Panc1 (cell line): Measurements from ENCODE around the gene LMAN1L. TPM values are rescaled to one million over a fixed set of nuclear protein-coding genes. Genes with fewer than 3 reads are reported as not detected.
A peak's percentile ranks its signal among the peaks of the same experiment; 100 is the strongest.

Experiments
- ATAC-seq: fragments of 200-7000 bp; cut with Tn5 transposase; 2 replicates; pipeline ENCODE4 v1.9.1; 2020; ENCODE audit warnings: mild to moderate bottlenecking, moderate library complexity
- BruUV-seq: library from RNA; stranded (reverse); fragments of 400-500 nt; replicated peaks from 2 replicates; lab custom pipeline; 2021; lab: Mats Ljungman, UMichigan
- CTCF ChIA-PET: fragments of 300-600 bp; sonication (Branson Sonifier 250); formaldehyde crosslinking; loops from one replicate; lab custom pipeline; 2022; ENCODE audit warnings: antibody characterized with exemption; lab: Charles Lee
- POLR2A ChIA-PET: fragments of 300-600 bp; sonication (Branson Sonifier 250); formaldehyde crosslinking; loops from one replicate; lab custom pipeline; 2022; ENCODE audit warnings: antibody characterized with exemption; lab: Charles Lee
- DNase-seq: peaks from one replicate; pipeline ENCODE4 v3.0.0-alpha.2; 2010; ENCODE audit warnings: low read depth, low spot score
- H3K27ac ChIP-seq: 2 replicates; pipeline ENCODE4 v1.5.1; 2011; ENCODE audit warnings: mild to moderate bottlenecking, low read length, inconsistent platforms
- H3K27me3 ChIP-seq: fragments of 200-500 bp; sonication (Bioruptor generic); 2 replicates; pipeline ENCODE4 v1.6.0; 2014; ENCODE audit warnings: low read length, inconsistent platforms; ENCODE audit not compliant: control insufficient read depth, insufficient read depth
- H3K36me3 ChIP-seq: fragments of 200-500 bp; sonication (Bioruptor generic); 2 replicates; pipeline ENCODE4 v1.5.1; 2014; ENCODE audit warnings: inconsistent platforms, mild to moderate bottlenecking, low read length, moderate library complexity; ENCODE audit not compliant: control insufficient read depth, insufficient read depth
- H3K4me1 ChIP-seq: 2 replicates; pipeline ENCODE4 v1.5.1; 2011; ENCODE audit warnings: inconsistent platforms, mild to moderate bottlenecking, low read length, moderate library complexity; ENCODE audit not compliant: control insufficient read depth, insufficient read depth
- H3K4me3 ChIP-seq, 2 experiments: 2 replicates each; pipeline ENCODE4 v1.5.1; 2011 to 2012; ENCODE audit warnings: low read depth in 2 of 2, low read length in 2 of 2, mild to moderate bottlenecking in 2 of 2, inconsistent platforms in 1 of 2, moderate library complexity in 1 of 2
- H3K9me3 ChIP-seq: fragments of 200-500 bp; sonication (Bioruptor generic); 2 replicates; pipeline ENCODE4 v1.5.1; 2014; ENCODE audit warnings: low read depth, mild to moderate bottlenecking, inconsistent platforms, low read length, moderate library complexity; ENCODE audit not compliant: control insufficient read depth, insufficient read depth
- CTCF ChIP-seq: fragments of 450-650 bp; IDR thresholded peaks from 2 replicates; pipeline ENCODE4 v1.5.1; 2017; ENCODE audit warnings: mild to moderate bottlenecking
- POLR2AphosphoS5 ChIP-seq: IDR thresholded peaks from 2 replicates; pipeline ENCODE4 v1.6.1; 2012; ENCODE audit warnings: mild to moderate bottlenecking, low read depth, low read length, moderate library complexity
- SIN3A ChIP-seq: IDR thresholded peaks from 2 replicates; pipeline ENCODE4 v1.6.1; 2012; ENCODE audit warnings: low read depth, mild to moderate bottlenecking, low read length, moderate library complexity, borderline replicate concordance; ENCODE audit not compliant: insufficient read depth
- TCF7L2 ChIP-seq: IDR thresholded peaks from 2 replicates; pipeline ENCODE4 v1.6.1; 2011; ENCODE audit warnings: mild to moderate bottlenecking, low read depth, low read length, inconsistent platforms
- in situ Hi-C: cut with HindIII; loops from 2 replicates; pipeline ENCODE4 v1.10.0; 2016; ENCODE audit warnings: low sequenced_read_pairs, low pct_unique_long_range_greater_than_20kb
- intact Hi-C: fragments of 100-400 bp; cut with micrococcal nuclease; formaldehyde crosslinking; loops from one replicate; pipeline ENCODE4 v1.10.0; 2022; ENCODE audit not compliant: unreplicated experiment
- total RNA-seq: library from RNA; stranded (reverse); gene quantifications from one replicate; pipeline ENCODE4 v1.2.1, GENCODE V29; 2021; ENCODE audit not compliant: unreplicated experiment
- TF ChIP-seq, protein P1 (sequence below), 2 experiments: IDR thresholded peaks; 2 replicates each; pipeline ENCODE4 v1.6.1; 2011 to 2012; ENCODE audit warnings: low read depth in 2 of 2, control low read depth in 1 of 2, low read length in 1 of 2, mild to moderate bottlenecking in 1 of 2, moderate library complexity in 1 of 2; ENCODE audit not compliant: insufficient read depth in 1 of 2

The LMAN1L gene
- total RNA-seq, 1 experiment from 2014 or later = not detected

DNA sequence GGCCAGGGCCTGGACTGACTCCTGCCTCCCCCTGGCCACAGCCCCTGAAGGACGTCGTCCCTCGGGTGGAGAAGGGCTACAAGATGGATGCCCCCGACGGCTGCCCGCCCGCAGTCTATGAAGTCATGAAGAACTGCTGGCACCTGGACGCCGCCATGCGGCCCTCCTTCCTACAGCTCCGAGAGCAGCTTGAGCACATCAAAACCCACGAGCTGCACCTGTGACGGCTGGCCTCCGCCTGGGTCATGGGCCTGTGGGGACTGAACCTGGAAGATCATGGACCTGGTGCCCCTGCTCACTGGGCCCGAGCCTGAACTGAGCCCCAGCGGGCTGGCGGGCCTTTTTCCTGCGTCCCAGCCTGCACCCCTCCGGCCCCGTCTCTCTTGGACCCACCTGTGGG, 10.3 kb upstream of the LMAN1L start:
- CTCF ChIA-PET = no interaction called here
- TSS peak; percentile 77 for BruUV-seq

DNA sequence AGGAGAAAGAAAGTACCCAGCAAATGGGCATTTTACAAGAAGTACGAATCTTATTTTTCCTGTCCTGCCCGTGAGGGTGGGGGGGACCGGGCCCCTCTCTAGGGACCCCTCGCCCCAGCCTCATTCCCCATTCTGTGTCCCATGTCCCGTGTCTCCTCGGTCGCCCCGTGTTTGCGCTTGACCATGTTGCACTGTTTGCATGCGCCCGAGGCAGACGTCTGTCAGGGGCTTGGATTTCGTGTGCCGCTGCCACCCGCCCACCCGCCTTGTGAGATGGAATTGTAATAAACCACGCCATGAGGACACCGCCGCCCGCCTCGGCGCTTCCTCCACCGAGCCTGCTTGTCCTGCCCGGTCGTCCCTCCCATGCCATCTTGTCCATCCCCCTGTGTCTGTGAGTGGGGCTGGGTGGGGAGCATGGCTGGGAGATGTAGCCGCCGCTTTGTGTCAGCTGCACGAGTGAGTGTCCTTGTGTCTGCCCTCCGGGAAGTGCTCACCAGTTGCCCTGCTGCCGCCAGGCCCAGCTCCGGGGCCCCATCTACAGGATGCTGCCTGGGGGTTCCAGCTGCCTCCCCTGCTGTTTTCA, 9.7 kb upstream of the LMAN1L start:
- CTCF ChIA-PET = no interaction called here
- Histone ChIP-seq H3K27me3 (no peaks in the 10 kb centered on the region), H3K4me3 (no peak overlapping the region), H3K4me1 (peaks cover 7% of the 10 kb centered on the region; the same call in 1 of the 2 replicates), H3K9me3 (no peaks in the 10 kb centered on the region), H3K27ac (no peak overlapping the region), H3K36me3 (peaks cover 2% of the 10 kb centered on the region; the same call in 1 of the 2 replicates)
- no TSS peak for BruUV-seq
- no peak for ATAC-seq
- TF ChIP-seq SIN3A (no peak), CTCF (no peak), TCF7L2 (no peak), POLR2AphosphoS5 (no peak)
- TF ChIP-seq, protein P1, sequence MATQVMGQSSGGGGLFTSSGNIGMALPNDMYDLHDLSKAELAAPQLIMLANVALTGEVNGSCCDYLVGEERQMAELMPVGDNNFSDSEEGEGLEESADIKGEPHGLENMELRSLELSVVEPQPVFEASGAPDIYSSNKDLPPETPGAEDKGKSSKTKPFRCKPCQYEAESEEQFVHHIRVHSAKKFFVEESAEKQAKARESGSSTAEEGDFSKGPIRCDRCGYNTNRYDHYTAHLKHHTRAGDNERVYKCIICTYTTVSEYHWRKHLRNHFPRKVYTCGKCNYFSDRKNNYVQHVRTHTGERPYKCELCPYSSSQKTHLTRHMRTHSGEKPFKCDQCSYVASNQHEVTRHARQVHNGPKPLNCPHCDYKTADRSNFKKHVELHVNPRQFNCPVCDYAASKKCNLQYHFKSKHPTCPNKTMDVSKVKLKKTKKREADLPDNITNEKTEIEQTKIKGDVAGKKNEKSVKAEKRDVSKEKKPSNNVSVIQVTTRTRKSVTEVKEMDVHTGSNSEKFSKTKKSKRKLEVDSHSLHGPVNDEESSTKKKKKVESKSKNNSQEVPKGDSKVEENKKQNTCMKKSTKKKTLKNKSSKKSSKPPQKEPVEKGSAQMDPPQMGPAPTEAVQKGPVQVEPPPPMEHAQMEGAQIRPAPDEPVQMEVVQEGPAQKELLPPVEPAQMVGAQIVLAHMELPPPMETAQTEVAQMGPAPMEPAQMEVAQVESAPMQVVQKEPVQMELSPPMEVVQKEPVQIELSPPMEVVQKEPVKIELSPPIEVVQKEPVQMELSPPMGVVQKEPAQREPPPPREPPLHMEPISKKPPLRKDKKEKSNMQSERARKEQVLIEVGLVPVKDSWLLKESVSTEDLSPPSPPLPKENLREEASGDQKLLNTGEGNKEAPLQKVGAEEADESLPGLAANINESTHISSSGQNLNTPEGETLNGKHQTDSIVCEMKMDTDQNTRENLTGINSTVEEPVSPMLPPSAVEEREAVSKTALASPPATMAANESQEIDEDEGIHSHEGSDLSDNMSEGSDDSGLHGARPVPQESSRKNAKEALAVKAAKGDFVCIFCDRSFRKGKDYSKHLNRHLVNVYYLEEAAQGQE (IDR thresholded peaks at IDR 0.05; ENCODE audit: insufficient read depth in 1 of 2, low read depth in 2 of 2, low read length in 1 of 2) = no peak
- DNase-seq = no peak
- intact Hi-C loops (no loop called here), in situ Hi-C loops (no loop called here)
- POLR2A ChIA-PET = no interaction called here

More for the DNA sequence above, 10.3 kb upstream of the LMAN1L start:
- Histone ChIP-seq H3K4me3 (no peak overlapping the region), H3K36me3 (peaks cover 2% of the 10 kb centered on the region; the same call in 1 of the 2 replicates), H3K4me1 (peaks cover 7% of the 10 kb centered on the region; the same call in 1 of the 2 replicates), H3K9me3 (no peaks in the 10 kb centered on the region), H3K27ac (no peak overlapping the region), H3K27me3 (no peaks in the 10 kb centered on the region)
- ATAC-seq (no peak), DNase-seq (no peak)
- in situ Hi-C loops (no loop called here), intact Hi-C loops (no loop called here)
- TF ChIP-seq TCF7L2 (no peak), SIN3A (no peak), POLR2AphosphoS5 (no peak), CTCF (no peak)
- TF ChIP-seq, protein P1 (IDR thresholded peaks at IDR 0.05; ENCODE audit: insufficient read depth in 1 of 2, low read depth in 2 of 2, low read length in 1 of 2) = no peak
- POLR2A ChIA-PET = no interaction called here
